A549 (cell line): ENCODE results near the gene AOAH. TPM values are rescaled to one million over a fixed set of nuclear protein-coding genes. Genes with fewer than 3 reads are reported as not detected.
A peak's percentile ranks its signal among the peaks of the same experiment; 100 is the strongest.

Experiments
- ATAC-seq, 2 experiments: fragments of 200-7000 bp in 1 of 2; fragments of >200 bp in 1 of 2; cut with Nextera tagmentation in 1 of 2; cut with Tn5 transposase in 1 of 2; 3 replicates each; pipeline versions ENCODE4 v1.8.0 to v1.9.1; 2018 to 2020; ENCODE audit warnings: mild to moderate bottlenecking in 1 of 2, moderate library complexity in 1 of 2
- CTCF ChIA-PET: fragments of 300-600 bp; sonication (Branson Sonifier 250); formaldehyde crosslinking; extraction: SDS; loops from one replicate; lab custom pipeline; 2021; ENCODE audit warnings: antibody characterized with exemption, inconsistent platforms; lab: Yijun Ruan, JAX
- POLR2A ChIA-PET: fragments of 350-600 bp; formaldehyde crosslinking; extraction: SDS; loops from one replicate; lab custom pipeline; 2021; ENCODE audit warnings: antibody characterized with exemption, inconsistent platforms; lab: Yijun Ruan, JAX
- DNase-seq, 2 experiments: peaks; one replicate each; pipeline versions ENCODE4 v3.0.0 to v3.0.0-alpha.2; 2011 to 2016; ENCODE audit warnings: low read depth in 1 of 2, low spot score in 1 of 2
- FAIRE-seq: peaks from 2 replicates; lab custom pipeline; 2011; peaks lifted over from hg19 to GRCh38; lab: Jason Lieb, UNC
- H3K27ac ChIP-seq, 2 experiments: fragments of >200 bp; sonication (Bioruptor Twin); formaldehyde crosslinking; 3 replicates each; pipeline ENCODE4 v1.5.1; 2016 to 2017
- H3K4me1 ChIP-seq: fragments of >200 bp; sonication (Bioruptor Twin); formaldehyde crosslinking; 3 replicates; pipeline ENCODE4 v1.6.1; 2016
- H3K4me2 ChIP-seq: fragments of >200 bp; sonication (Bioruptor Twin); formaldehyde crosslinking; 3 replicates; pipeline ENCODE4 v1.6.1; 2016
- H3K4me3 ChIP-seq: fragments of >200 bp; sonication (Bioruptor Twin); formaldehyde crosslinking; 3 replicates; pipeline ENCODE4 v1.5.1; 2016
- H3K9me3 ChIP-seq: fragments of >200 bp; sonication (Bioruptor Twin); formaldehyde crosslinking; 3 replicates; pipeline ENCODE4 v1.6.1; 2016
- BHLHE40 ChIP-seq: IDR thresholded peaks from 2 replicates; pipeline ENCODE4 v1.6.1; 2012; ENCODE audit warnings: low read depth, low read length, inconsistent platforms
- CBX2 ChIP-seq: fragments of 200-600 bp; sonication (generic); IDR thresholded peaks from 2 replicates; pipeline ENCODE4 v1.6.1; 2016; ENCODE audit warnings: low read depth, mild to moderate bottlenecking, borderline replicate concordance
- CHD2 ChIP-seq: fragments of 150-350 bp; IDR thresholded peaks from 2 replicates; pipeline ENCODE4 v1.6.1; 2014; ENCODE audit warnings: low read length; ENCODE audit not compliant: partially characterized antibody
- EP300 ChIP-seq, 2 experiments: fragments of >200 bp; sonication (Bioruptor Twin); formaldehyde crosslinking; IDR thresholded peaks; 2 replicates in 1 of 2; 3 replicates in 1 of 2; pipeline ENCODE4 v1.6.1; 2016 to 2017
- HDAC2 ChIP-seq: fragments of 200-600 bp; sonication (generic); IDR thresholded peaks from 2 replicates; pipeline ENCODE4 v1.6.1; 2016
- HOXA7 ChIP-seq: fragments of 250-450 bp; sonication (Bioruptor Pico); IDR thresholded peaks from 2 replicates; pipeline ENCODE4 v1.5.0; 2020; ENCODE audit warnings: mild to moderate bottlenecking, moderate library complexity
- MAFK ChIP-seq: fragments of 450-650 bp; IDR thresholded peaks from 2 replicates; pipeline ENCODE4 v1.6.1; 2014; ENCODE audit not compliant: partially characterized antibody
- NFE2L2 ChIP-seq: fragments of 150-350 bp; conservative IDR thresholded peaks from 2 replicates; pipeline ENCODE4 v1.6.1; 2014; ENCODE audit warnings: low read length
- NPAS2 ChIP-seq: fragments of 250-450 bp; sonication (Bioruptor Pico); IDR thresholded peaks from 2 replicates; pipeline ENCODE4 v1.8.0; 2022; ENCODE audit warnings: mild to moderate bottlenecking, moderate library complexity, borderline replicate concordance
- PHF8 ChIP-seq: fragments of 200-600 bp; sonication (generic); IDR thresholded peaks from 2 replicates; pipeline ENCODE4 v1.6.1; 2016; ENCODE audit warnings: low read depth, mild to moderate bottlenecking, antibody characterized with exemption, moderate library complexity, borderline replicate concordance
- POLR2AphosphoS2 ChIP-seq: conservative IDR thresholded peaks from 2 replicates; pipeline ENCODE4 v1.6.1; 2012; ENCODE audit warnings: low read length, improper control_type of control experiment, inconsistent platforms
- RARB ChIP-seq: fragments of 250-450 bp; sonication (Bioruptor Pico); IDR thresholded peaks from 2 replicates; pipeline ENCODE4 v1.8.0; 2021; ENCODE audit warnings: mild to moderate bottlenecking, moderate library complexity
- RFX5 ChIP-seq: fragments of 450-650 bp; IDR thresholded peaks from 2 replicates; pipeline ENCODE4 v1.7.1; 2014; ENCODE audit warnings: antibody characterized with exemption, mild to moderate bottlenecking, moderate library complexity
- SMC3 ChIP-seq: fragments of >200 bp; sonication (Bioruptor Twin); formaldehyde crosslinking; IDR thresholded peaks from 3 replicates; pipeline ENCODE4 v1.6.1; 2018; ENCODE audit warnings: inconsistent platforms
- ZSCAN20 ChIP-seq: fragments of 250-450 bp; sonication (Bioruptor Pico); IDR thresholded peaks from 2 replicates; pipeline ENCODE4 v1.8.0; 2022; ENCODE audit warnings: mild to moderate bottlenecking, moderate library complexity
- WGBS: methylation state at CpG from one replicate; pipeline ENCODE4 v1.1.6; 2017; ENCODE audit errors: missing lambda C conversion rate; 5-methylcytosine and 5-hydroxymethylcytosine counted together
- polyA plus RNA-seq, 4 experiments: library from polyadenylated mRNA; depleted of rRNA in 3 of 4; stranded (reverse); fragments of >200 nt; fragmentation: RNase III in 1 of 4; extraction: RNeasy Plus Mini Kit Qiagen cat#74134 plus additional on column Dnase treatment in 1 of 4; gene quantifications; 2 replicates in 3 of 4; 3 replicates in 1 of 4; pipeline ENCODE4 v1.2.3, GENCODE V29; 2011 to 2017
- TF ChIP-seq, protein P1 (sequence below): fragments of 450-650 bp; IDR thresholded peaks from 2 replicates; pipeline ENCODE4 v1.6.1; 2014; ENCODE audit warnings: antibody characterized with exemption
- TF ChIP-seq, protein P2 (sequence below): IDR thresholded peaks from 2 replicates; pipeline ENCODE4 v1.6.1; 2012
- TF ChIP-seq, protein P3 (sequence below): fragments of >200 bp; sonication (Bioruptor Twin); formaldehyde crosslinking; IDR thresholded peaks from 2 replicates; pipeline ENCODE4 v1.6.1; 2016

Gene AOAH
- polyA plus RNA-seq, 2 of the 4 experiments (the other 2 are of a cell fraction), result 0.09 TPM; not detected in 1

DNA sequence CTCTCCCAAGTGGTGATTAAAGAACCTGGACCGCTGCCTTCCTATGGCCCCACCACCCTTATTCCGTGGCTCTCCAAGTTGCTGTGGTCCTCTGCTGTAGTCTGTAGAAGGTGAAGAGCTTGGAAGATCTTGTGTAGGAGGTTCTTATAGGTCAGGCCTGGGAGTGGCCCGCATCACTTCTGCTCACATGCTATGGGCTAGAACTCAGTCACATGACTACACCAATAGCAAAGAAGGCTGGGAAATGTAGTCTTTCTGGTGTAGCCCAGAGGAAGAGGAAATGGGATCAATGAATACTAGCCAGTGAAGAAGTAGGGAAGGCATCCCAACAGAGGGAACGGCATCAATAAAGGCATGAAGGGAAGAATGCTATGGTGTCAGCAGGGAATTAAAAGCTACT is 41.3 kb upstream of the AOAH start:
- H3K4me2 ChIP-seq, result no peak overlapping the region
- no peak overlapping the region for H3K4me3 ChIP-seq
- DNase-seq (peak in 1 of 2 experiments; percentile 25), ATAC-seq (peak in 1 of 2 experiments; percentile 69; a peak in 3 of 6 replicates), FAIRE-seq (no peak)
- H3K27ac ChIP-seq, result no peak overlapping the region
- ChIA-PET CTCF (interaction anchor here (1.0 kb wide), 1 partner anchor 30 kb away, joined by 3 read pairs; no protein-coding TSS in a partner anchor), POLR2A (no interaction called here)
- TF ChIP-seq, protein P1, sequence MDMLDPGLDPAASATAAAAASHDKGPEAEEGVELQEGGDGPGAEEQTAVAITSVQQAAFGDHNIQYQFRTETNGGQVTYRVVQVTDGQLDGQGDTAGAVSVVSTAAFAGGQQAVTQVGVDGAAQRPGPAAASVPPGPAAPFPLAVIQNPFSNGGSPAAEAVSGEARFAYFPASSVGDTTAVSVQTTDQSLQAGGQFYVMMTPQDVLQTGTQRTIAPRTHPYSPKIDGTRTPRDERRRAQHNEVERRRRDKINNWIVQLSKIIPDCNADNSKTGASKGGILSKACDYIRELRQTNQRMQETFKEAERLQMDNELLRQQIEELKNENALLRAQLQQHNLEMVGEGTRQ, result peak; percentile 18; the same call in 1 of the 2 replicates
- no peak for TF ChIP-seq PHF8
- no peaks in the 10 kb centered on the region for H3K9me3 ChIP-seq
- WGBS, result 68% methylated on average over 4 of the region's 4 CpGs
- H3K4me1 ChIP-seq, result 0 out of 3 replicates have a peak, but pooled peaks cover 8% of the 10 kb centered on the region

DNA sequence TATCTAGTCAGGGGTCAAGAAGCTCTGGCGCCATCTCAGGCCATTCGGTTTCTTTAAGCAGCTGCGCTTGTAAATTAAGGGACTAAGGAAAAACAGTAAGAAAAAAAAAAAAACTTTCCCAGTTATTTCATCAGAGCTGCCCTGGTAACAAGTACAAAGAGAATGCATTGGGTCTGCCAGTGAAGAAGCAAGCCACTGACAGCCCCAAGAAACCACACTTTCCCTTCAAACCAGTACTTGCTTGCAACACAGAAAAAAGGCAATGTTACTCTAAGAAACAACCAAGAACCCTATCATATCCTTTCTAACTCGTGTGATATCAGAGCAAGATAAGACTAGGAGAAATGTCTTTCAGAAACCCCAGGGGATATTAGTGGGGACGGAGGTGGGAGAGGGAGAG is 40.6 kb upstream of the AOAH start:
- CTCF ChIA-PET, result interaction anchor here (1.0 kb wide), 1 partner anchor 30 kb away, joined by 3 read pairs; no protein-coding TSS in a partner anchor
- 71% methylated on average over 5 of the region's 5 CpGs for WGBS
- Histone ChIP-seq H3K4me2 (no peak overlapping the region), H3K4me1 (0 out of 3 replicates have a peak, but pooled peaks cover 8% of the 10 kb centered on the region)
- no peak for TF ChIP-seq RFX5
- no peak for TF ChIP-seq ZSCAN20 (CRISPR knock-in tag)
- no peak for TF ChIP-seq SMC3
- no peak for TF ChIP-seq BHLHE40
- TF ChIP-seq POLR2AphosphoS2, result no peak
- TF ChIP-seq HOXA7 (CRISPR knock-in tag), result no peak
- no peak for TF ChIP-seq NPAS2
- TF ChIP-seq CBX2, result no peak
- TF ChIP-seq RARB (CRISPR knock-in tag), result no peak
- TF ChIP-seq, protein P2, sequence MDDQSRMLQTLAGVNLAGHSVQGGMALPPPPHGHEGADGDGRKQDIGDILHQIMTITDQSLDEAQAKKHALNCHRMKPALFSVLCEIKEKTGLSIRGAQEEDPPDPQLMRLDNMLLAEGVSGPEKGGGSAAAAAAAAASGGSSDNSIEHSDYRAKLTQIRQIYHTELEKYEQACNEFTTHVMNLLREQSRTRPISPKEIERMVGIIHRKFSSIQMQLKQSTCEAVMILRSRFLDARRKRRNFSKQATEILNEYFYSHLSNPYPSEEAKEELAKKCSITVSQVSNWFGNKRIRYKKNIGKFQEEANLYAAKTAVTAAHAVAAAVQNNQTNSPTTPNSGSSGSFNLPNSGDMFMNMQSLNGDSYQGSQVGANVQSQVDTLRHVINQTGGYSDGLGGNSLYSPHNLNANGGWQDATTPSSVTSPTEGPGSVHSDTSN, result no peak
- no peak for TF ChIP-seq EP300 (IDR thresholded peaks at IDR 0.05)
- TF ChIP-seq HDAC2, result no peak
- TF ChIP-seq CHD2, result no peak
- TF ChIP-seq, all 56 proteins: peak for 0
- DNase-seq (no peak), ATAC-seq (no peak), FAIRE-seq (no peak)
- POLR2A ChIA-PET, result no interaction called here
- H3K4me3 ChIP-seq, result no peak overlapping the region
- no peak overlapping the region for H3K27ac ChIP-seq
- no peaks in the 10 kb centered on the region for H3K9me3 ChIP-seq

DNA sequence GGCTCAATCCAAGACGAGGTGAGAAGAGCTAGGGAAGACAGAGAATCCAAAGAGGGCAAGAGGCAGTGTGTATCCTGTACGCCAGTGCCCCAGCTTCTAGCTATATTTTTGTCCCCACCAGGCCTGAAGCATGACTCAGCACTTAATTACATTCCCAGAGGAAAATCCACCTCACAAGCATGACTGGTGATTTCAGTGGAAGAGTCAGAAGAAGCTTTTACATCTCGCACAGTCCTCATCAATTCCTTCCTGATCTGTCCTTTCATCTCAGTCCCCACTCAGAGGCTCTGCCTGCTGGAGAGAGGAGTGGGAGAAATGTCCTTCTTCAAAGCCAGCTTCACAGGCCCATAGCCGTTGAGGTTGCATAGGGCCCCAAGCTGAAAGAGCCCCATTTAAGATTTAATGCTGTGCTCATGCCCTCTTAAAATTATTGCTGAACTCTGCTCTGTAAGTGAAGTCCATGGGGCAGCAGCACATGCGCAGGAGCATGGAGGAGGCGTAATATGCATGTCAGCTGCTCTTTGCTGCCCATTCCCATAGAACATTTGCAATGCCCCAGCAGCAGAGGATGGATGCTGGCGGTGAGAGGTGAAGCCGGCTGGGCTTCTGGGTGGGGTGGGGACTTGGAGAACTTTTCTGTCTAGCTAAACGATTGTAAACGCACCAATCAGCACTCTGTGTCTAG is 39.0 kb upstream of the AOAH start:
- ATAC-seq (no peak), FAIRE-seq (no peak), DNase-seq (peak in 1 of 2 experiments; percentile 18)
- H3K4me3 ChIP-seq, result no peak overlapping the region
- 0 out of 3 replicates have a peak, but pooled peaks cover 8% of the 10 kb centered on the region for H3K4me1 ChIP-seq
- CTCF ChIA-PET, result interaction anchor here (1.1 to 1.4 kb wide), 3 partner anchors 10 to 435 kb away, joined by 3 read pairs; no protein-coding TSS in a partner anchor
- WGBS, result 87% methylated on average over 10 of the region's 10 CpGs
- POLR2A ChIA-PET, result no interaction called here
- no peaks in the 10 kb centered on the region for H3K9me3 ChIP-seq
- peak overlapping the region in 1 of 2 experiments; percentile 66; a peak in 3 of 6 replicates for H3K27ac ChIP-seq
- TF ChIP-seq, protein P3, sequence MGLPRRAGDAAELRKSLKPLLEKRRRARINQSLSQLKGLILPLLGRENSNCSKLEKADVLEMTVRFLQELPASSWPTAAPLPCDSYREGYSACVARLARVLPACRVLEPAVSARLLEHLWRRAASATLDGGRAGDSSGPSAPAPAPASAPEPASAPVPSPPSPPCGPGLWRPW, result no peak
- TF ChIP-seq NFE2L2 (peak; percentile 95), MAFK (peak; percentile 94), SMC3 (no peak), PHF8 (no peak)
- H3K4me2 ChIP-seq, result no peak overlapping the region
